Stimulated activated CD4-positive, alpha-beta T cell treated with anti-CD3 and anti-CD28 coated beads, Interleukin-4, amount 100 ng/mL, for 1 hour (primary cell): ENCODE data around the gene PTPRT.
"Not testable (repeated sequence)": the region's sequence is repeated elsewhere in the genome, so short reads cannot be mapped to it uniquely, and the experiment has no call there.

Experiments
- DNase-seq: peaks from one replicate; pipeline ENCODE4 v3.0.0-alpha.2; 2020

PTPRT gene

GRCh38 chr20:42959996-42960395 is 229.7 kb downstream of the PTPRT start:
- no peak for DNase-seq

- DNase-seq, result no peak
These were observed 231.2 kb downstream of the PTPRT start for GRCh38 chr20:42958367-42959069.

- DNase-seq, result no peak
These were observed 232.0 kb downstream of the PTPRT start for GRCh38 chr20:42957704-42958095.

GRCh38 chr20:42957018-42957703 is 232.5 kb downstream of the PTPRT start:
- DNase-seq, result no peak

GRCh38 chr20:42955713-42956112 is 234.0 kb downstream of the PTPRT start:
- DNase-seq, result no peak

DNA sequence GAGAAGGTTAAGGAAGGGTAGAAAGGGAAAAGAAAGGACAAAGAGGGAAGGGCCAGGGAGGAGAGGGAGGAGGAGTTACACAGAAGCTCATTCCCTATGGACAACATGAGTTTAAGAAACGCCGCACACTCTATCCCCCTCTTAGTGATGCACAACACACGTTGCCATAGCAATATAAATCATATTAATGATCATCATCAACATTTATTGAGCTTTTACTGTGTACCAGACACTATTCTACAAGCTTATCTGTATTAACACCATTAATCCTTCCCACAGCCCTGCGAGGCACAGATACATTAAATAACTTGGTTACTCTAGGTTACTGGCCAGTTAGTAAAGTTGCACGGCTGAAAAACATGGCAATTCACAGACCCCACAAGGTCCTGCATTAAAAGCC is 234.8 kb downstream of the PTPRT start:
- DNase-seq, result no peak

GRCh38 chr20:42949950-42950349 is 239.8 kb downstream of the PTPRT start:
- DNase-seq, result no peak

GRCh38 chr20:42945234-42945994 is 244.3 kb downstream of the PTPRT start:
- DNase-seq, result no peak

- DNase-seq, result no peak
These were observed 248.1 kb downstream of the PTPRT start for GRCh38 chr20:42941629-42942028.

- no peak for DNase-seq
These were observed 251.1 kb downstream of the PTPRT start for GRCh38 chr20:42938441-42939205.

DNA sequence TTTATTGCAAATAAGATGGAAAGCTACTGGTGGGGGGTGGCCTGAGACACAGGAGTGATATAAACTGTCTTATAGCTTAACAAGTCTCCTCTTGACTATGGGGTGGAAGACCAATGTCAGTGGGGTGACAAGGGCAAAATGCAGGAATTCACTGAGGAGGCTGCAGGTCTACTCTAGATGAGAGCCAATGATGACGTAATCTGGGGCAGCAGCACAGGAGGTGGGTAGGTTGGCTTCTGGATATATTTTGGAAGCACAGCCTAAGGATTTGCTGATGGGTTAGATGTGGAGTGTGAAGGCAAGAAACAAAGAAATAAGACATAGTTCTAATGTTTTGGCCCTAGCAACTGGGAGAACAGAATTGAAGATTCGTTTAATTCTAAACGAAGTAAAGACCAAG is 253.2 kb downstream of the PTPRT start:
- no peak for DNase-seq

DNA sequence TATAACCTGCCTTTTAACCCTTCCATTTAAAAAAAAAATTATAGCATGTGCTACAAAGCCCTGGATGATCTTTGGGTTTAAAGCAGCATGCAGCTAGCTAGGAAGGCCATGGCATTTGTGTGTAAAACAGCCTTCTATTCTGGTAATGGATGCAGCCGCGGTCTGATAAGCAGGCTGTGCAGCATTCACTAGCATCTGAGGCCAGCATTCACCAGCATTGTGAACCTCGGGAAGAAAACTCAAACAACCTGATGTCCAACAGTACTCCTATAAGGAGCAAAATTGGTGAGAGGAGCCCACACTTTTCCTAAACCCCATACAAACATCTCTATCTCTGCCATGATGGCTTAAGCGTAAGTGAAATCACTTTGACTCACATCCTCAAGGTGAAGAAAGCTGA is 265.5 kb downstream of the PTPRT start:
- DNase-seq, result no peak

GRCh38 chr20:42923348-42923918 is 266.3 kb downstream of the PTPRT start:
- no peak for DNase-seq

DNA sequence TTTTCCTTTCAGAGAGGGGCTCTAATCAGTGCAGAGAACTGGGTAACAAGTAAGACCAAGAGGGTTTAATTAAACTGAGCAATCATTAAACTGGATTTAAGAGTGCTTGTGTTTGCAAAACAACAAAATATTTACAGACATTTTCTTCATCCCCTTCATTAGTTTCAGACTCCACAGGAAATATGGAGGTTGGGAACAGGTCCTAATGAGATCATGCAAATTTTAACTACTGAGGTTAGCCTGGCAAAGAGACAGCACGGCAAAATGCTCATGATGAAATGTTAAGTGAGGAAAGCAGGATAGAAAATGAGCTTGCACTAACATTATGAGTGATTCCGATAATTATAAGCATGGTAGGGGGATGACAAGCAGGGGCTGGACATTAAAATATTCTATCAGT is 268.9 kb downstream of the PTPRT start:
- DNase-seq, result no peak

DNA sequence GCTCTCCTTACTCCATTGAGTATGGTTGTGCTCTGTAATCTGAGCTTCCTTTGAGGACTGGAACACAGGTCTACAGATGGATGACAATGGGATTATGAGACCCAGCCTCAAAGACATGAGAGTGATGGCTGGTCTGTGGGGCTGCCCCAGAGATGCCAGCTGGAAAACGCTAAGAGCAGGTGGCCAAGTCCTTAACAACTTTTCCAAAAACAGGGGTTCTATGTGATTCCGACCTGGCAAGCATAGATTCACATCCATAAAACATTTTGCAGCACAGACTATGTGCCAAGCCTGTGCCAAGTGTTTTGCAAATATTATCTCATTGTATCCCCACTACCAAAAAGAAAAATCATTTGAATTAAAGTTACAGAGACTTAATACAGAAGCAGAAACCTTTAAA is 270.4 kb downstream of the PTPRT start:
- DNase-seq, result no peak

DNA sequence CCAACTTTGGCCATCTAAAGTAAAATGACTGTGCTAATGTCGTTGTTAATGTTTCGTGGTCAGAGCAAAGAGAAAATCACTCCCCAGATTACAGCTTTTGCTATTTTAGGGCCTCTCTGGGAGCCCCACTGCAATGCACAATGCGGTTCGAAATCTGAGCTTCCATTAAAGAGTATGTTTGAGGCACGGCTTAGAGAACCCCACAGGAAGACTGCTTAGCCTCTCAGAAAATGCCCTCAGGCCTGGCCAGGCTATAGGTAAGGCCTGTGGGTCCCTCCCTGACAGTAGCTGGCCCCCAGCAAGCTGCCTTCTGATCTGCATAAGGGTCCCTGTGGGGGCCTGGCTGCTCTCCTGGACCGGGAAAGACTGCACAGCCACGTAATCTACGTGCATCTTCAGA is 274.6 kb downstream of the PTPRT start:
- no peak for DNase-seq

GRCh38 chr20:42914302-42914701 is 275.4 kb downstream of the PTPRT start:
- DNase-seq, result no peak

GRCh38 chr20:42910808-42911207 is 278.9 kb downstream of the PTPRT start:
- DNase-seq, result not testable (repeated sequence)

GRCh38 chr20:42907730-42908129 is 282.0 kb downstream of the PTPRT start:
- no peak for DNase-seq

DNA sequence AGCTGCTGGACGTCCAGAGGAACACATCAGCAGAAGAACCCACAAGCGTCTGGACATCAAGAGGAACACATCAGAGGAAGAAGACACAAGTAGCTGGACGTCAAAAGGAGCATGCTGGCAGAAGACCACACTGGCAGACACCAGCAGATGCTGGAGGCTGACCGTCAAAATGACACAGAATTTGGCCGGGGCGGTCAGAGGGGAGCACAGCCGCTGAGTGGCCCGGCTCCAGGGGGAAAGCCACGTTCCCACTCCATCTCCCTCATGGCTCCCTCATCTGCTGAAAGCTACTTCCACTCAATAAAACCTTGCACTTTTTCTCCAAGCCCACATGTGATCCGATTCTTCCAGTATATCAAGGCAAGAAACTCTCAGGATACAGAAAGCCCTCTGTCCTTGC is 283.6 kb downstream of the PTPRT start:
- DNase-seq, result no peak

- no peak for DNase-seq
These were observed 287.2 kb downstream of the PTPRT start for GRCh38 chr20:42902509-42902908.

DNA sequence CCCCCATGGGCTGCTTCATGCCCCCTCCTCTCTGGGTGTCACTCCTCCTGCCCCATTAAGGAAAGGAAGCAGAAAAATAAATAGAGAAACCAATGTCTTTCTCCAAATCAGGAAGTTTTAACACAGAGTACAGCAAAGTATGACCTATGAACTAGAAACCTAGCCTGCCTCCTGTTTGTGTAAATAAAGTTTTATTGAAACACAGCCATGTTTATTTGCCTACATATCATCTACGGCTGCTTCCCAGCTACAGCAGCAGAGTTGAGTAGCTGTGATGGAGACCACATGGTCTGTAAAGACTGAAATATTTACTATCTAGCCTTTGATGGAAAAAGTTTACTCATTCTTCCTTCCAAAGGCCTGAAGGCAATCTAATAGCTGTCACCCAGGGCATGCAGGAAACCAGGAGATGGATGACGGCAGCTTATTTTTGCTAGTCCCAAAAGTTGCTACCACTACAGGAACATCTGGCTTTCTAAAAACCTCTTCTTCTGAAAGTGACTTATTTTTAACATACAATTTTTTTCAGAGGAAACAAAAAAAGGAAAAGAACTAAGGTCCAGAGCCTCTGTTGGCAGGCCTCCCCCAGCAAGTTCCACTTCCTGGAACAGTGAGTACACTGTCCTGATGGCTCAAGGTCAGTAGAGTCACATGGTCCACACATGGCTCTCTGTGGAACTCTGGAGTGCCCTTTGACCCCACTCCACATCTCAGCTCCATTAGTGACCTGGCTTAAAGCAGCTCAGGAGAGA is 287.8 kb downstream of the PTPRT start:
- DNase-seq, result no peak
